ENCODE measurements around the gene SRRD.

SRRD gene

DNA sequence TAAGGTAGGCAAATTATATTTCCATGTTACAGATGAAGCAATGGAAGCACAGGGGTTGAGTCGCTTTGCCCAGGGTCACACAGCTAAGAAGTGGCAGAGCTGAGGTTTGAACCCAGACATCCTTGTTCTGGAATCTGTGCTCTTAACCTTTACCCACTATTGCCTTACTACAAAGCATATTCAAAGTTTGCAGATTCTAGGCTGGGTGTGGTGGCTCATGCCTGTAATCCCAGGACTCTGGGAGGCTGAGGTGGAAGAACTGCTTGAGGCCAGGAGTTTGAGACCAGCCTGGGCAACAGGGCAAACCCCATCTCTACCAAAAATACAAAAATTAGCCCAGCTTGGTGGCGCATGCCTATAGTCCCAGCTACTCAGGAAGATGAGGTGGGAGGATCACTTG is 56.4 kb downstream of the SRRD start:
- no peak for TF ChIP-seq CTCF (IDR thresholded peaks at IDR 0.05; ENCODE audit: extremely low read depth, insufficient read depth, missing control alignments)
- in situ Hi-C loops (cut with MboI; ENCODE audit: low pct_unique_long_range_greater_than_20kb, low sequenced_read_pairs, unreplicated experiment), result no loop called here
- no peak for DNase-seq (ENCODE audit: low spot score)

DNA sequence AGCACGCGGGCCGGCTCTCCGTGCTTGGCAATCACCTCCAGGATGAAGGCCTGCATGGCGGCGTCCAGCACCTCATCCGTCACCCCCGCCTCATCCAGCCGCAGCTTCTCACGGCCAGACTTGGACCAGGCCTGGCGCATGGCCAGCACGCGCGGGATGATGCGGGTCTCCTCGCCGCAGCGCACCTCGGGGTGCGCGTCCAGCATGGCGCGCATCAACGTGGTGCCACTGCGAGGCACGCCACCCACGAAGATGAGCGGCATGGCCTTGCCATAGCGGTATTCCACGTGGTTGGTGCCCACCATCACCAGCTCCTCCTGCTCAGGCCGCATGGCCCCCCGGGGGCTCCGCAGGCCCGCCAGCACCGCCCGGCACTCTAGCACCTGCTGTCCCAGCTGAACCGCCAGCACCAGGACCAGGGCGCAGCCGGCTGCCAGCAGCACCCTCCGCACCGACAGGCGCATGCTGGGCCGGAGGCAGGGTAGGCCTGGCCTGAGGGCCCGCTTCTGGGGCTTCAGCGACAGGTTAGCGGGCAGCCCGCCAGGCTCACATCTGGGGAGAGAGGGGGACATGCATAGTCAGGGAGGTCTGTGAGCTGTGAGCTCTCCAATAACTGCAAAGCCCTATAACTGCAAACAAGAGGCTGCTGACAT is 57.6 kb downstream of the SRRD start:
- no peak for TF ChIP-seq CTCF (IDR thresholded peaks at IDR 0.05; ENCODE audit: extremely low read depth, insufficient read depth, missing control alignments)
- DNase-seq (ENCODE audit: low spot score), result no peak
- in situ Hi-C loops (cut with MboI; ENCODE audit: low pct_unique_long_range_greater_than_20kb, low sequenced_read_pairs, unreplicated experiment), result no loop called here

DNA sequence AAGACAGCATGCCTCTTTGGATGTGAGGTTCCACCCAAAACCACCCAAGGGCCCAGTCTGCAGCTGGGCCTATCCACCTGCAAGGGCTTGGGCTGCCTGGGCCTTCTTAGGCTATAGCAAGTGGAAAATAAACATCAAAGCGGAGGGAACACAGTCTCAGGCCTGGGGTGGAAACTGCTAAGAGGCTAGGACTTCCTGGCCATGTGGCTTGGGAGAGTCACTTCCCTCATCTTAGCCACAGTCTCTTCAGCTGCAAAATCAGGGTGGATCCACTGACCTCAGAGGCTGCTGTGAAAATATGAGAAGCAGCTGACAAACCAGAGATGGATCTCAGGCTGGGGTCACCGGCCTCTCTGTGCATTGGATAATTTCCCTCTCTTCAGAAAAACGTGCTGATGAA is 59.2 kb downstream of the SRRD start:
- in situ Hi-C loops (cut with MboI; ENCODE audit: low pct_unique_long_range_greater_than_20kb, low sequenced_read_pairs, unreplicated experiment), result no loop called here
- TF ChIP-seq CTCF (IDR thresholded peaks at IDR 0.05; ENCODE audit: extremely low read depth, insufficient read depth, missing control alignments), result no peak
- no peak for DNase-seq (ENCODE audit: low spot score)
